NCI-H146 treated with DMSO at 0.1 percent for 48 hours (cell line): Measurements from ENCODE around the gene POLL.
A peak's percentile ranks its signal among the peaks of the same experiment; 100 is the strongest.
"Not testable (repeated sequence)": the region's sequence is repeated elsewhere in the genome, so short reads cannot be mapped to it uniquely, and the experiment has no call there.

Experiments used
- DNase-seq: peaks from one replicate; lab custom pipeline; 2025; ENCODE audit not compliant: unreplicated experiment; lab: John Stamatoyannopoulos, UW

POLL gene

DNA sequence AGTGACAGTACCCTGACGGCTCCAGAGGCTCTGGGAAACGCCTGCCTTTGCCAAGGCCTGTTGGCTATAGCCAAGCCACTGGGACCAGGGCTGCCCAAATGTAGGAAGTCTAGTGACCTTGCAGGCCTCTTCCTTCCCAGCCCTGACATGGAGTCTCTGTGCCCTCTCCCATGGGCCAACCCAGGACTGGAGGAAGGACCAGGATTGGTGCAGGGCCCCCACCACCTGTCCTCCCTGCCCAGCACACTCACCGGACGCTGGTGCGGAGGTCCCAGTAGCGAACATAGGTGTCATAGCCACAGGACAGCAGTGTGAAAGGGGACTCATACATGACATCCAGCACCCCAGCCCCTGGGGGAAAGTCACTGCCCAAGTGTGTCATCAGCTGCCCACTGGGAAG, 24.0 kb upstream of the POLL start:
- DNase-seq: no peak

DNA sequence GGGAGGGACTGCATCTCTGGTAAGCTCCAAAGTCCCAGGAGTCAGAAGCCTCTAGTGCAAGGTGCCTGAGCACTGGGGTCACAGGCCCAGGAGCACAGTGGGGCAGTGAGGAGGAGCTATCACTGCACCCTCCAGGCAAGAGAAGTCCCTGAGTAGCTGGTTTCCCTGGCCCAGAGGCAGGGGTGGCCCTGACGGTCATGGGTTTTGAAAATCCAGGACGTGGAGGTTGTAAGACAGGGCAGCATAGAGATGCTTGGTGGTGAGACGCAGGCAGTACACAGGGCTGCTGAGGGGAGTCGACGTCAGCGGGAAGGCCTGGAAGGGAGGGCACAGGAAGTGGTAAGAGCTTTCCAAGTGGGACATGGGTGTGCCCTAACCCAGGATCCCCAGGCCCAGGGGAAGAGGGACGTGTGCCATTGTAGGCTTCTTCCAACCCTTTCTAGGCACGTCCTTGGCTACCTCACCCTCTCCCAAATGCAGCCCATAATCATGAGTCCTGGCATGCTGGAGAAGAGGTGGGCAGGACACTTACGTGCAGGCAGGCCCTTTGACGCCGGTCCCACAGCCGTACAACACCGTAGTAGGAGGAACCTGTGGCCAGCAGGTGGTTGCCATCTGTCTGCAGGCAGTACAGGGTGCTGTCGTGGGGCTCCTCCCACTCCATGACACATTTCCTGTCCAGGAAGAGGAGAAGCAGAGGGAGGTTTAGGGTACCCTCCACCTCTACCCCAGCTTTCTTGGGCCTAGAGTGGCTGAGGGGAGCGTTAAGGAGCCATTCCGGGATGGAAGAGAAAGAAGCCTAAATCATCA, 23.2 kb upstream of the POLL start:
- DNase-seq: no peak

DNA sequence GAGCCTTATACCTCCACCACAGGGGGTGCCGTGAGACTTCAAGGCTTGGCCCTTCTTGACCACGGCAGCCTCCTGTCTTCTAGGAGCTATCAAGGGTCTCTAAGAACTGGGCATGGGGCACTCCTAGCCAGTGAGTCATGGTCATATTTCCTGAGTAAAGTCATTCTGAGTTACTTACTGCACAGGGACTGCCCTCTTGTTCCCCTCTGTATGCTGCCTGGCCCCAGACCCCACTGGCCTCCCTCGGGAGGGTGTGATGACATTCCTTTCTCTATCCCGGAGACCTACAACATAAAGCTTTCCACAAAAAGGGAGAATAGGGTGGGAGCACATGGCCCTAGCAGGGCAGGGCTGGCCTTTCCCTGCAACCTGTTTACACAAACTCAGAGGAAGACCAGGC, 21.4 kb upstream of the POLL start:
- no peak for DNase-seq

DNA sequence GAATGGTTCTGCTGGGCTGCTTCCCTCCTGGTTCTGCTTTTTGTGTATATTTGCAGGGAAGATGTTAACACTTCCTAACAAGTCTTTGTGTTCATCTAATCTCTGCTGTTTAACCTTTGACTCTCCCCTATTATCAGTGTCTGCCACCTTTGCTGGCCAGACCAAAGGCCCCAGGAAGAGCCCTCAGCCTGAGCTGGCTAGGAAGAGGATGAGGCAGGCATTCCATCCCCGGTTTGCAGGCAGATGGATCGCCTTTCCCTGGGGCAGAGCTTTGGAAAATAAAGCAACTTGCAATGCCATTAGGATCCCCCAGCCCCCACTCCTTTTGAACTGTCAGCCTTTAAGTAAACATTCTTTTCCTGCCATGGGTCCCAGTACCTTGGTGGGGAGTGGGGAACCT, 19.1 kb upstream of the POLL start:
- DNase-seq: no peak

DNA sequence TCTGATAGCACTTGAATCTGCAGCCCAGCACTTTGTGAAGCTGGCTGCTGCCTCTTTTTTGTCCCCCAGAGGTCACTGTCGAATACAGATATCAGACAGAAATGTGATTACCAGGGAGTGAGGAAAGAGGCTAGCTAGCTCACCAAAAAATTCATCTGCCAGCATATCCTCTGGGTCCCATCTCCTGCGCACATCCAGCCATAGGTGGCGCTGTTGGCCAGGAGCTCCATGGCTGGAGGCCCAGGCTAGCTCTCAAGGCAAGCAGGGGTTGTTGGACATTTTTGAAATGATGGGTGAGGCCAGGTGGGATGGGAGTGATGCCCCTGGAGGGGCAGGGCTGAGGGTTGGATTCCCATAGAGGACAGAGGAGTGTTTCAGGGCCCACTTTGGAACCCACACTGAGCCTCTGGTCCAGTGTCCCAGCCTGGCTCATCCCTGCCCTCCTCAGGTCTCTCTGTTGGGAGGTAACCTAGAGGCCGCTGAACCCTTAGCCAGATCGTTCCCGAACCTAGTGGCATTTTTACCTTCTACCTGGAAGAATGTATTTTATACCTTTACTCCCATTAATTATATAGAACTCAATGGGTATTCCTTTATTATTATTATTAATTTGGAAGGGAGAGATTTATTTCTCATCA, 14.8 kb upstream of the POLL start:
- peak; percentile 61 for DNase-seq

DNA sequence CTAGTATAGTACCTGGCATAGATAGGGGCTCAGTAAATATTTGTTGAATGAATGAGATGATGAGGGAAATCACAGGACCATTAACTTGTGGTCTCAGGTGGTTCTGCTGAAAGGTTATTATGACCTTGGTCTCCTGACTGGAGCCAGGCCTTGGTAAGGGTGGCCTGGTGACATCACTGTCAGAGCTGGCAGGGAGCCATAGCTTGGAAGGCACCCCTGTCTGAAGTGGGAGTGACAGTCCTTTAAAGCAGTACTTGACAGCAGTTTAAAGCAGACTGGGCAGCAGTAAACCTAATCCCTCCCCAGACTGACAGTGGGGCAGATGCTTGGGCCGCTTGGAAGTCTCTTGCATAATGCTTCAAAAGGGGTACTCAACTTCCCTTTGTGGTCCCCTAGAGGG, 13.5 kb upstream of the POLL start:
- no peak for DNase-seq

DNA sequence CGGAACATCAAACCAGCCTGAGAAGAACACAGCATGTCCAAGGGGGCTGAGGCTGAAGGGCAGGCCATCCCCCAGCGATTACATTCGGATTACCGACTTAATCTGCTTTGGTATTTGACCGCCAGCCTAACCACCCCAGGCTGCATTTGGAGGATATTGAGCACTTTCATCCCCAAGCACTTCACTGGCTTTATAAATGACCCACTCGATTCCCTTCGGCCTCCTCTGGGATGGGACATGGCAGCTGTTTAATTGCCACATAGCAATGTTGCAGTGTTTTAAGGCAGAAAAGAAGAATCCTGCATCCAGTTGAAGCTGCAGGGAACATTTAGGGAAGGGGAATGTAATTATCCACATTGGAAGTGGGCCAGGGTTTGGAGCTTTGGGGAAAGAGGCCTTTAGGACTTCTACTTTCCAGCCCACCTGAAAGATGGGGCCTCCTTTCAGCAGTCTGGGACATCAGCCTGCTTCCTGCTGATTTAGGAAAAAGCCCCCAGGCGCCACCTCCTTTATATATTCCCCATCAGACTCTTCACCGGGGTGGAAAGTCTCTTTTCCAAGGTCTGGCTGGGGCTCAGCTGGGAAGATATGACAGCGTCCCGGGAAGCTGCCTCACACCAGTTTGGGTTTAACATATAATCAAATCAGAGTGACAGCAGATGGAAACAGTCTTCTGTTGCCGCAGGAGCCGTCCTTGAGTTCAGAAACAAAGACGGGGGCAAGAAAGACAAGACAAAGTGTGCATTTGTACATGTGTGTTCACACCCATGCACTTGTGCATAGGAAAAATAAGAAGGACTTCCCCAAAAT, 9.2 kb upstream of the POLL start:
- no peak for DNase-seq

DNA sequence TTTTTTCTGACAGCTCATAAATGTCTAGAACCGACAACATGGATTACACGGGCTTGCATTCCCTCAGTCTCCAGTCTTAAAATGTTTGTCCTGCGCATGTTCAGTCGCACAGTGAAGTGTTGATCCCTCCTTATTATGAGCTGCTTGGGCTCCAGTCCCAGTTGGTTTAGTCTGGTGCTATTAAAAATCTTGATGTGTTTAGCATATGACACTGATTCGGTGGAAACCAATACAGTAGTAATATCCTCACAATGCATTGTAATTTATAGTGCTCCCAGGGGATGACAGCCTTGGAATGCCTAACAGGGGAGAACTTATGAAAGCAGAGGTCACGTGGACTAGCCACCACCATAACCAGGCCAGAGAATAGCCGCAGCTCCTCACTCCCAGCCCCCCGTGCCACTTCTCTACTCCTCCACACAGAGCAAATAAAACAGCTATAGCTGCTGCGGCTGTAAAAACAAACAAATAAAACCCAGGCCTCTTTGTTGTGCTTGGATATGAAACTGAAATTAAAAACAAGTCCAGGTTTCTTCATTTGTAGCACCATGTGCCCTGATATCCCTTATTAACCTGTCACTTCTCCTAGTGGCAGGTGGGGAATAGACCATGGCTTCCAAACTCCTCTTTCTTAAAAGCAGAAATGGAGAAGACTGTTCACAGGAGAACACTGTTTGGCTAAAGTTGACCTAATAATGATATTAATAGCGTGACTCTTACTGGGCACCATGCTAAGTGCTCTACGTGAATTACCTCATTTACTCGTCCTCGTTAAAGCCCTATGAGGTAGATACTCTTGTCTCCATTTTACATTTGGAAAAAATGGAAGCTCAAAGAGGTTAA, 7.8 kb upstream of the POLL start:
- no peak for DNase-seq

DNA sequence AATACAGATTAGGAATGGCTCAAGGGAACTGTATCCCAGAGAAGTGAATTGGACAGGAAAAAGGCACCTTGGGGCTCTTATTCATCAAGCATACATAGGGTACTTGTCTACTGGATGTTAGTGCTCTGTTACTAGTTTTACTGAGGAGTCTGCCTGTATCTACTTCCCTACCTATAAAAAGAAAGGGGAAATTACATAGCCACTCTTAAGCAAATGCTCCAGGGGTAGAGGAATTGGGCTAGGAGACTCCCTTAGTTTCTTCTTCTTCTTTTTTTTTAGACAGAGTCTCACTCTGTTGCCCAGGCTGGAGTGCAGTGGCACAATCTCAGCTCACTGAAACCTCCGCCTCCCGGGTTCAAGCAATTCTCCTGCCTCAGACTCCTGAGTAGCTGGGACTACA, 5.3 kb upstream of the POLL start:
- not testable (repeated sequence) for DNase-seq

DNA sequence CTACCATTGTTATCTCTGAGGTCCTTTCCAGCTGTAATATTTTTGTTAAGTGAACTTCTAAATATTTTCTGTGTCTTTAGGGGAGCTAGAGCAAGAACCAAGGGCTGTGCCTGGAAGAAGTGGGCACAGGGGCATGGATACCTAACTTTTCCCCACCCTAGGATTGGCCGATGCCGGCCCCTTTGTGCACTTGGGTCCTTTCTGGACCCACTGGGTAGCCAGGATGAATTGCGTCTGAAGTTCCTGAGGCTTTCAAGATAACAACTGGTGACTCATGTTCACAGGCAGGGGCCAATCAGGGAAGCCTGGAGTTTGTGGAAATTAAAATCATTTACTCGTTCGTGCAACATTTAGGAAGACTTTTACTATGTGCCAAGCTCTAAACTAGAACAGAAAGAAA, 822 bp upstream of the POLL start:
- DNase-seq: no peak

DNA sequence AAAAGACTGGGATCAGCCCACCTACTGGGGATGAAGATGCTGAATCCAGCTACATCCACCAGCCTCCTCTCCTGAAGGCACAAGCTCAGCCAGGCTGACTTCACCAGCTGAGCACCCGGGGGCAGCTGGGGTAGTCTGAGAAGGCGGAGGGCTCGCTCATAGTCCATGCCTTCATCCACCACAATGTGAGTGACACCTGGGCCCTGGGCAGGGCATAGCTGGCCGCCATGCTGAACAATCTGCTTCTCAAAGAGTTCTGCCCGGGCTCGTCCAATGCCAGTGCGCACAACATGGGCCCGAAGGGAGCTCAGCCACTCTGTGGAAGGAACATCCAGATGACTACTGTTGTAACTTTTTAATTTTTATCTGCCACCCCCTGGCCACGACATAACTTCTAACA, 2.2 kb downstream of the POLL start:
- no peak for DNase-seq

DNA sequence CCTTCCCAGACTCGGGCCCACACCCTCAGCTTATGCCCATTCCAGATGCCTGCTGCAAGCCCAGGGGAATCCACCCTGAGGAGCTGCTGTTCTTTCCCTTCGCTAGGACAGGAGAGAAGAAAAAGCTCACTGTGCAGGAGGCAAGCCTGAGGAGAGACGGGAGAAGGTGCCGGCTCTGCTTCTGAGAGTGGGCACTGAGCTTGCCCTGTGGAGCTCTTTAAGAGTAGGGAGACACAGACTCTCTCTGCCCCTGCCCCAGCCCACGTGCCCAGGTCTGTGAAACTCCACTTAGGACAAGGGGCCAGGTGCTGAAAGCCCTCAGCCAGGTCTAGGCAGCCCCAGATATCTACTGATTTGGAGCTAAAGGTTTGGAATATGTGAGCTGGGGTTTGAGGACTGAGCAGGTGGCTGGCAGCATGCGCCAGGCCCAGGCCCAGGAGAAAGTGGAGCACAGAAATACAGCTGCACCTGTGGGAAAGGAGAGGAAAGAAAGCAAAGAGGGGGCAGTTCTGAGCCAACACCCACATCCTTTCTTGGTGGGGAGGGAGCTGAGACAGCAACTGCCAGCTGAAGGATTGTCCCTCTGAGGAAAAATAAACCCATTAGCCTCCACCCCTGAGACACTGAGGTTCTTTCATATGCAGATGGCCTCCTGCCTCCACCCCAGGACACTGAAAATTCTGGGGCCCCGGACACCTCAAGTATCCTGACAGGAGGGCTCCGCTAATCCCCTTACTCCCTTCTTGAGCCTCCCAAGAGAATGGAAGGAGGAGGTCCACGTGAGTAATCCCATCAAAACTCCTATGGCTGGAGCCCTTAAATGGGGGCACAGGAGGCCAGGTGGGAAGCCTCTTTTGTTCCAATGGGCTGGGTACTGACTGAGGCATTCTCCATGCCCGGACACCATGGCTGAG, 7.3 kb downstream of the POLL start:
- no peak for DNase-seq

DNA sequence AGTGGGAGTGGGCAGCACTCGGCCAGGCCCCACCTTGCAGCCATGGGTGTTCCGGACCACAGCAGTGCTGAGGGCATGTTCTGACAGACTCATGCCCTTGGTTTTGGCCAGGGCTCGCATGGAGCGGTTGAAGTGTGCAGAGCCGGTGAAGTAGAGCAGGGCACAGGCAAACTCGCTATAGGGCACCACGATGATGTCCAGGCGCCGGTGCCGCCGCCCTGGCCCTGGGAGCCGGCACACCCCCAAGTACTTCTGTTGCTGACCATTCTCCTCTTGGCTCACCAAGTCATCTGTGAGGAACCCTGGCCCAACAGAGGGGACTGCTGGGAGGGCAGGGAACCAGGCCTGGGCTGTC, 8.6 kb downstream of the POLL start:
- no peak for DNase-seq

DNA sequence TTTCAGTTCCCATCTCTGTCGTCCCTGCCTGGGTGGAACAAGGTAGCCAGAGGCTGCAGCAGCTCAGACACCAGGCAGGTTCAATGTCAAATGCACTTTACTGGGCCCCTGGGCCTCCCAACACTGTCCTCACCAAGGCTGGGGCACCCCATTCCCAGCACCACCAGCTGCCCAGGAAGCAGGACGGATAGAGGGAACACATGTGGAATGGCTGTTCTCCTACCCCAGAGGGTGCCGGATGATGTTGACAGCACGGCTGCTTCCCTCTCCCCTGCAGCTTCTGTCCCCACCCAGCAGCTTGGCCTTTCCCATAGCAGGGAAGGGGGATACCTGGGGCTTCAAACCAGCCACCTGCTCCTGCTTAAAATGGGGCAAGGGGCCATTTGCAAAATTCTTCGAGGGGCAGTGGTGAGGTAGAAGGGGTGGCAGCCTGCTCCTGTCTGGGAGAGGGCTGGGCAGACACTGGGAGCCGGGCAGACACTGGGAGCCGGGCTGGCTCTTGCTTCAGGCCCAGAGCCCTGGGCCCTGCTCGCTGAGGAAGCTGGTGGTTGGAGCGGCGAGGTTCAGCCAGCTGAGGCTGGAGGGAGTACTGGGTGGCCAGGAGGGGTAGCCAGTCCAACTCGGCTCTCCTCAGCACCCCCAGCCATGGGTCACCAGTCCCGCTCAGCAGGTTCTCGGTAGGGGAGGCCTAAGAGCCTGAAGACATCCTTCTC, 9.1 kb downstream of the POLL start:
- no peak for DNase-seq

DNA sequence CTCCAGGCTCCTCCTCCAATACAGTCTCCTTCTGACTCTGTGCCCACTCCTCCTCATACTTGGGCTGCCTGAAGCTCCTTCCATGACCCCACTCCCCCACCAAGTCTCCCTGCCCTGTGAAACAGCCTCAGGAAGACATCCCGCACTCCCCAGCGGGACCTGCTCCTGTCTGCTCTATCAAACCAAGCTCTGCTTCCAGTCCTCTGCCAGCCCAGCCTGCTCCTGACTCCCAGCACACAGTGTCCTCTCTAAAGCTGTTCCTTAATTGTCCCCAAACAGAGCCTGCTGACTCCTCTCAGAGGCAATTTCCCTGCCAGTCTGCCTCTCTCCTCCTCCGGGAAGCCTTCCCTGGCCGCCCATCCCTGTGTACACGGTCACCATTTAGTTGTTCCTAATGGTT, 9.9 kb downstream of the POLL start:
- no peak for DNase-seq

DNA sequence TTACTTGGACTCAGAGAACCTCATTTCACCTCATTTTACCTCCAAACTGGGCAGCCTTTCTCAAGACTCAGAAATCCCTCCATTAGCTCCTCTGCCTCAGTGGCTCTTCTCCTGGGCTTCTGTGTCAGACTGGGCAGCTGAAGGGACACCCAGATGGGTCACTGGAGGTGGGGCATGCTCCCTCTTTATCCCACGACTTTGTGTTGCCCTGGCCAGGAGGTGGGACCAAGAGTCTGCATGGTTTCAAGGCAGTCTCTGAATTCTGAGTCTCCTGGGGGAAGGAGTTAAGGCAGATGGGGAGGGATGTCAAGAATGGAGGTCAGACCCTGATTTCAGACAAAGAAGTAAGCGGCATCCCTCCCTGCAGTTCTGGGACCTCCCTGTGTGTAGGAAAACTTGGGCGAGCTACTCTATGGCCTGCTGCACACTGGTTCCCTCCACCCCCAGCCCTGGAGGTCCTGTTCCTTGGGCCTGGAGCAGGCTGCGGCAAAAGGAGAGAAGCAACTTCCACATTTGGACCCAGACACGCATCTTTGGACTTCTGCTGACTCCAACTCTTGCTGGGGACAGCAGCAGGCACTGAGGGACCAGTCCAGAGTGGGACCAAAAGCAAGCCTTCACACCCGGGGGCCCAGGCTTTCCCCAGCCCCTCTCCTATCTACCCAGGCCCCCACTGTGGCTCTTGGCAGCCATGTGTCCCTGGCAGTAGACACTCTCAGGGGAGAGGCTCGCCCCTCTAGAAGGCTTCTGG, 10.8 kb downstream of the POLL start:
- no peak for DNase-seq

DNA sequence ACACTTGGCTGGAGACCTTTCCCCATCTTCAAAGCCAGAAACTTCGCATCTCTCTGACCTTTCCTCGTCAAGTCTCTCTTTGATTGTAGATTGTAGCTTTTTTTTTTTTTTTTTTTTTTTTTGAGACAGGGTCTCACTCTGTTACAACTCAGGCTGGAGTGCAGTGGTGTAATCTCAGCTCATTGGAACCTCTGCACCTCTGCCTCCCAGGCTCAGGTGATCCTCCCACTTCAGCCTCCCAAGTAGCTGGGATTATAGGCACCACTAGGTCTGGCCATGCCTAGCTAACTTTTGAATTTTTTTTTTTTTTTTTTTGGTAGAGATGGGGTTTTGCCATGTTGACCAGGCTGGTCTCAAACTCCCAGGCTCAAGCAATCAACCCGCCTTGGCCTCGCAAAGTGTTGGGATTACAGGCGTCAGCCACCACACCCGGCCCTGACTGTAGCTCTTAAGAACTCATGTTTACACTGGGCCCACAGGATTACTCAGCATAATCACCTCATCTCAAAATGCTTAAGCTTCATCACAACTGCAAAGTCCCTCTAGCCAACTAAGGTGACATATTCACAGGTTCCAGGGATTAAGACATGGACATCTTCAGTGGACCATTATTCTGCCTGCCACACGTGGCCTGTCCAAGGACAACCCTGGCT, 11.7 kb downstream of the POLL start:
- DNase-seq: no peak

DNA sequence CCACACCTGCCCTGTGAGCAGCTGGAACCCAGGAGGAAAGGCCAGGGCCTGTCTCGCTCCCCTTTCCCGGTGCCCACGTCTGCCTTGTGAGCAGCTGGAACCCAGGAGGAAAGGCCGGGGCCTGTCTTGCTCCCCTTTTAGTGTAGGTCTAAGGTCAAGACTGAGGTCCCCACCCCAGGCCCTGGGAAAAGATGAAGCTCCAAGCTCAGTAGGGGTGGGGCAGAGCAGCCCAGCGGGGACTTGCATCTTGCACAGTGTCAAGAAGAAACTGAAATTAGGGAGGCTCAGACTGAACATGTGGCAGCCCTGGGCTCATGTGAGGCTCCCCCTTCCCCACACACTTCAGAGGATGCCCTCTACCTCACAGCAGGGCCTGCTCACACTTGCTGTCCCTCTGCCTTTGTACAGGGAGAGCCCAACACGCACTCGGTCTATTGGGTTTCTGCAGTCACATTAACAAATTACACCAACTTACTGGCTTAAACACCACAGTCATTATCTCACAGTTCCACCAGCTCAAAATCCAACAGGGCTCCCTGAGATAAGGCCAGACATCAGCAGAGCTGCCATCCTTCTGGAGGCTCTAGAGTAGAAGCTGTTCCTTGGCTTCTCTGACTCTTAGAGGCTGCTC, 12.4 kb downstream of the POLL start:
- DNase-seq: no peak
